GM12865 (cell line): ENCODE data around the gene TRABD2B.

Source experiments
- DNase-seq: peaks from one replicate; pipeline ENCODE4 v3.0.0; 2010; ENCODE audit warnings: low read depth
- H3K4me3 ChIP-seq: 2 replicates; pipeline ENCODE4 v1.5.1; 2011; ENCODE audit warnings: mild to moderate bottlenecking, low read depth, low read length, control low read depth
- TF ChIP-seq, protein P1 (sequence below): IDR thresholded peaks from 2 replicates; pipeline ENCODE4 v1.5.1; 2011; ENCODE audit warnings: low read length, control low read depth, low read depth, inconsistent platforms; ENCODE audit not compliant: insufficient read depth; ENCODE audit errors: missing control alignments

TRABD2B gene

DNA sequence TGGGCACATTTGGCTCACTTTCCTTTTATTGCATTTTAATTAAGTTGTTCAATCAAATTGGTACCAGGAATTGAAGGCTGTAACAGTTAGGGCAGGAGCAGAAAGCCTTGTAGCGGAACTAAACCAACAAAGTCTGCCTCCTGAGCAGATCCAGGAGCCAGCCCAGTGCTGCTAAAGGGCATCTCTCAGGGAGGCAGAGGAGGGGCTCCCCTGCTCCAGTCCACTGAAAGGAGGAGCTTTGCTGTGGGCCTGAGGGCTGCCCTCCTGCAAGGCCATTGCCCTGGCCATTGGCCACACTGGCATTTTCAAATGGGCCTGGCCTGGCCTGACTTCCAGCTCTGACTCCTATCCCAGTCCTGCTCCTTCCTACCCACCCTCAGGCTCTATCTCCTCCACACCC is 3.7 kb upstream of the TRABD2B start:
- TF ChIP-seq, protein P1, sequence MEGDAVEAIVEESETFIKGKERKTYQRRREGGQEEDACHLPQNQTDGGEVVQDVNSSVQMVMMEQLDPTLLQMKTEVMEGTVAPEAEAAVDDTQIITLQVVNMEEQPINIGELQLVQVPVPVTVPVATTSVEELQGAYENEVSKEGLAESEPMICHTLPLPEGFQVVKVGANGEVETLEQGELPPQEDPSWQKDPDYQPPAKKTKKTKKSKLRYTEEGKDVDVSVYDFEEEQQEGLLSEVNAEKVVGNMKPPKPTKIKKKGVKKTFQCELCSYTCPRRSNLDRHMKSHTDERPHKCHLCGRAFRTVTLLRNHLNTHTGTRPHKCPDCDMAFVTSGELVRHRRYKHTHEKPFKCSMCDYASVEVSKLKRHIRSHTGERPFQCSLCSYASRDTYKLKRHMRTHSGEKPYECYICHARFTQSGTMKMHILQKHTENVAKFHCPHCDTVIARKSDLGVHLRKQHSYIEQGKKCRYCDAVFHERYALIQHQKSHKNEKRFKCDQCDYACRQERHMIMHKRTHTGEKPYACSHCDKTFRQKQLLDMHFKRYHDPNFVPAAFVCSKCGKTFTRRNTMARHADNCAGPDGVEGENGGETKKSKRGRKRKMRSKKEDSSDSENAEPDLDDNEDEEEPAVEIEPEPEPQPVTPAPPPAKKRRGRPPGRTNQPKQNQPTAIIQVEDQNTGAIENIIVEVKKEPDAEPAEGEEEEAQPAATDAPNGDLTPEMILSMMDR, result no peak
- no peak for DNase-seq

DNA sequence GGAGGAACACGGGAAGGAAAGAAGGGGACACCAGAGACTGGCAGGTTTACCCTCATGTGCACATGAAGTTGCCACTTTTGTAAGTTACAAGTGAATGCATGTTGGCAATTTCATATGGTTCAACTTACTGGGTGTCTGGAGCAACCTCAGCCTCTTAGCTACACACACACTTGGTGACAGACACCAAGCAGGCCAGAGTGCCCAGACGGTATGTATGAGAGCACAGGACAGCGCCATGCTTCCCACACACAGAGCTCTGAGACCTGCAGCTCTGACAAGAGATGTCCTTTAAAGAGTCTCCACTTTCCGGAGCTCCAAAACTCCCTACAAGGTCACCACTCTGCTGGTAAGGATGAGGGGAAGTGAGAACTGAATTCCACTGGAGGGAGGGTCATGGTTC is 1.9 kb upstream of the TRABD2B start:
- no peak for DNase-seq
- H3K4me3 ChIP-seq, result no peak overlapping the region
- TF ChIP-seq, protein P1, result no peak

More for the DNA sequence above, 3.7 kb upstream of the TRABD2B start:
- H3K4me3 ChIP-seq, result no peak overlapping the region

DNA sequence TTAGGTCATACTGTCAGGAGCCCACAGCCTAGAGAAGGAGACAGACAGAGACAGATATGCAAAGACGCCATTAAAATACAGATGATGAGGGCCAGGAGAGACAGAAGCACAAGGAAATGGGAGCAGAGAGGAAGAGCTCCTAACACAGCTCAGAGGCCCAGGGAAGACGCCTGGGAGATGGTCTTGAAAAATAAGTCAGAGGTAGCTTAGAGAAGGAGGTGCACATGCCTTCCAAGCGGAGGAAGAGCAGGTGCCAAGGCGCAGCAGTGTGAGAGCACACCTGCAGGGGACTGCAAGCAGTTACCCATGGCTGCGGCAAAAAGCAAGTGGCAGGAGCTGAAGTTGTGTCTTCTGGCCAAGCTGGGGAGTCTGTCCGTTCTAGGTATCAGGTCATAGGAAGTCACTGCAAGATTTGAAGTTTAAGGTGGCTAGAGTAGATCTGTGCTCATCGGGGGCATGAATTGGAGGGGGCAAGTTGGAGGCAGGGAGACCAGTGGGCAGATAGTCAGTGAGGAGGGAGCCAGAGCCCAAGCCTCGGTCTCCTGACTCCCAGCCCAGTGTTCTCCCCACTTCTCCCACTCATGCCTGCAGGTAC is 1.3 kb upstream of the TRABD2B start:
- TF ChIP-seq, protein P1, result no peak
- H3K4me3 ChIP-seq, result no peak overlapping the region
- DNase-seq, result no peak

DNA sequence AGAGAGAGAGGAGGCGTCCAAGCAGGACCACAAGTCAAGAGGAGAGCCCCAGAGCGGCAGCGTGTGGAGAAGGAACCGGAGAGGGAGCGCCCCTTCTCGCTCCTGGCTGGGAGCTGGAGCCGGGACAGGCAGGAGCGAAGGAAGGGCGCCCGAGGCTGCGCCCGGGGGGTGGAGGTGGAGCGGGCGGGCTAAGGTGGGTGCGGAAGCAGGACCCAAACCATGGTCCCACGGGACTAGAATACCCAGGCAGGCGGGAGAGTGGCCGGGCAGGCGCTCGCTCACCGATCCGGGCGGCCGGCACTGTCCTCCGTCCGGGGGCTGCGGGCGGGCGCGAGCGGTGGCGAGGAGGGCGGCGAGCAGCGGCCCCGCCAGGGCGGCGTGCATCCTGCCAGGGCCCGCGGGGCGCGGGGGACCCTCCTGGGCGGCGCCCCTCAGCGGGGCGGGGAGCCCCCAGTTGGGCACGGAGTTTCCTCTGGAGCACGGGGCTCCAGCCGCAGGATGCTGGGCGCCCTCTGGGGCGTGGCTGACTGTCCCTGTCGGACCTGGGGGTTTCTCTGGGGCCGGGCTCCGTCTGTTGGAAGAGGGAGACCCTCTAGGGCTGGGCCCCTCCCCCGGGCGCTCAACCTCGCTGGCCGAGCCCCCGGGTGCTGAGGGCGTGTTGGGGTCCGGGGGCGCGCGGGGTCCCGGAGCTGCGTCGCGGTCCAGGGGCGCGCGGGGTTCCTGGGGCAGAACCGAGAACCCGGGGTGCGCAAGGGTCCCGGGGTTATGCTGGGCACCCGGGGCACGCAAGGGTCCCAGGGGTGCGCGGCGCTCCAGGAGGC is 569 bp downstream of the TRABD2B start:
- TF ChIP-seq, protein P1, result no peak
- DNase-seq, result no peak
- H3K4me3 ChIP-seq, result no peak overlapping the region

DNA sequence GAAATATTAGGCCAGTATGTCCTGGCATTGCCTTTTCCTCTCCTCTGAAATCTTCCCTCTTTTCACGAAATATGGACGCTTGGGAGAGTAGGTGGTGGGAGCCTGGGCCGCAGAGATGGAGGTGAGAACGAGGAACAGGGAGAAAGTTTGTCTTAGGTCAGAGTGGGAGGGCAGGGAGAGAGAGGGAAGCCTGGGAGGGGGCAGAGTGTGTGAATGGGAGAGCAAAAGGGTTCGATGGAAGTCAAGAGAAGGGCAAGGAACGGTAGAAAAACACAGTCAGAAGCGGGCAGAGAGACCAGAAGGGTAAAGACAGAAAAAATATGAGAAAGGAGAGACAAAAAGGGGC is 1.2 kb downstream of the TRABD2B start:
- TF ChIP-seq, protein P1, result no peak
- no peak for DNase-seq
- no peak overlapping the region for H3K4me3 ChIP-seq

DNA sequence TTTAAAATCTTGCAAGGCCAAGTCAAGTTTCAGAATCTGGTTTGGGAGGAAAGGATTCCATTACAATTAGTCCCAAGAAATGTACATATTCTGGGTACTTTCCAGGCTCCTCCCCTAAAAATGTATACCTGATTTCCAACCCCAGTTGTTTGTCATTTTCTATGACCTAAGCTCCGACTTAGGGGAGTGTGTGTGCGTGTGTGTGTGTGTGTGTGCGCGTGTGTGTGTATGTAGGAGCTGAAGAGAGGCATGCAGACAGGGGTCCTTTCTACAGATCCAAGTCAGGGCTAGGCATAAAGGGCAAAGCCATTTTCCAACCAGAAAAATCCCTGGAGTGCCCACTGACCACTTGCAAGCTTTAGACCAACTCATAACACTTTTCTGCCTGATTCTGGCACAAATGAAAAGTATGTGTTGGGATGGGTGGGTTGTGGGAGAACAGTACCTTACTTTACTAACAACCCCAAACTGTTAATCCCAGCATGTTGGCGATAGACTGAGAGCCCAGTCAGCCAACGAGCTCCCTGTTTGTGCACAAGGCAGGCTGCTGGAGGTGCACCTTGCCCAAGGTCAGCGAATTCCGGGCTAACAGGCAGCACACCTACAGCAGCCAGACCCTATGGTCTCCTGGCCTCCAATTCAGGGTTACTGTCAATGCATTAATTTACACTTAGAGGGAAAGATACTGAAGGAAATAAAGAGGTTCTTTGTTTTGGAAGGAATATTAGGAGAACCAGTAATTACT is 1.7 kb downstream of the TRABD2B start:
- no peak overlapping the region for H3K4me3 ChIP-seq
- DNase-seq, result no peak
- TF ChIP-seq, protein P1, result no peak
